Measurements from ENCODE around the gene ACVR1B.

Gene ACVR1B

DNA sequence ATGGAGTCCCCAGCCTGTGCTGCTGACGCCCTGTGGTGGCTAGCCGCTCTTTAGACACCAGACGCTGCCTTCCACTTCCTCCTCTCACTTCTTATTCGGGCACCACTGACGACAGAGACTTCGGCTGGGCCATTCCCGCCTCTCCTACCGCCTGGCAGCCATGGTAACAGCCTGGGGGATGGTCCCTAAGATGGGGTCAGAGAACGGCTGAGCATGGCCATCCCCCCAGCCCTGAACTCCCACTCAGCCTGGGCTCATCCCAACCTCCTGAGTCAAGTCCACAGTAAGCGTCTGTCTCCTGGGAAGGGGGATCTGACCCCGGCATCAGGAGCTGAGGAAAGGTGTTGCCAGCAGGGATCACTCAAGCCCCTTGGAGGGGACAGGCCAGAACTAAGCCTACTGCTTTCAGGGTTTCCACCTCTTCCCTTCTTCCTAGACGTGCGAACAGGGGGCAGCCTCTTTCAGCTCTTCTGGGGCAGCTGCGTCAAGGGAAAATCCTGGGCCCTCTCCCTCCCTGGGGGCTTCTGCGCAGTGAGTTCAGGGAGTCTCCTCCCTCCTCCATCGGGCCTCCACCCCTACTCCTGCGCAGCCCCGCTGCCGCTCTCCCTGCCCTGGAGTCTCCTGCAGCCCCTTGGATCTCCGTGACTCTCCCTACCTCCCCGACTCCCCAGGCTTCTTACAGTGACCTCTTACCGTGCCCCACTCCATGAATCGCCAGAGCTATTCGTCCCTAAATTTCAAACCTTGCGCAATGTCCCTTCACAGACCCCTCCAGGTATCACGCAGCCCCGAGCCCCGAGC, 54.6 kb downstream of the ACVR1B start:
- peak; percentile 91 to 93 for DNase-seq

DNA sequence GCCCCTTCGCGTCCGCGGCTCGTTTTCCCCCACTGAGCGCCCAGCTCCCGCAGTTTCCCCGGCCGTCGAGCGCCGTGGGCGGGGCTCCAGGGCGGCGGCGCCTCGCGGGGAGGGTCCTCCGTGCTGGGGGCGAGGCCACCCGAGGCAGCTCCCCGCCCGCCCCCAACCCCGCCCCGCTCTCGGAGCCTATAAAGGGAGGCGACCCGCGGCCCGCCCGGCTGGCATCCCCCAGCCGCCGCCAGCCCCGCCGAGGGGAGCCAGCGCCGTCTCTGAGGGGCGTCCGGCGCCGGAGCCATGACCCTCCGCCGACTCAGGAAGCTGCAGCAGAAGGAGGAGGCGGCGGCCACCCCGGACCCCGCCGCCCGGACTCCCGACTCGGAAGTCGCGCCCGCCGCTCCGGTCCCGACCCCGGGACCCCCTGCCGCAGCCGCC, 55.2 kb downstream of the ACVR1B start, which contains the start of gene TAMALIN:
TAMALIN (plus strand) TSS at position 221 of the 432 bp plus-strand sequence; CDS start at position 295, 74 bp downstream.
- DNase-seq = peak in 1 of 2 donors; percentile 32

GRCh38 chr12:52007158-52007921, 55.8 kb downstream of the ACVR1B start:
- peak; percentile 22 to 41 for DNase-seq

DNA sequence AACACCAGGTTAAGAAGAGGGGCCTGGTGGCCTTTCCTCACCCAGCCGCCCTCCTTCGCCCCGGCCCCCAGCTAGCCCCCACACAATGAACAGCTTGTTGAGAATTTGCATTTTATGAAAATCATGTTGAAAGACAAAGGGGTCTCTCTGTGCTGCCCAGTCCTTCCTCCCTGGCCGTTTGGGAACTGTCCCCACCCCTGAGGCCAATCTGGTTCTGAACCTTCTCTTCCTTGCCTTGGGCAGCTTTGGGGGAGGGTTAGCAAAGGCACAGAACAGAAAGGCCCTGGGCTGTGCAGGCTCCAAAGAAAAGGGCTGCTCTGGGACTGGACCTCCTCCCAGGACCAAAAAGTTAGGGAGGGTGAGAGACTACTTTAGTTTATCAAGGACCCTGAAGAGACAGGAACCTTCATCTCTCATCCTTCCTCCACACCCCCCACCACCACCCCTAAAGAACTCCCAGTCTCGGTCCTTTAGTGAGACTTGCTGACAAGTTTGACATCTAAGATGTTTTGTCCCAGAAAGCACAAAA, 56.5 kb downstream of the ACVR1B start:
- no peak for DNase-seq

GRCh38 chr12:52009081-52009751, 57.7 kb downstream of the ACVR1B start:
- no peak for DNase-seq

DNA sequence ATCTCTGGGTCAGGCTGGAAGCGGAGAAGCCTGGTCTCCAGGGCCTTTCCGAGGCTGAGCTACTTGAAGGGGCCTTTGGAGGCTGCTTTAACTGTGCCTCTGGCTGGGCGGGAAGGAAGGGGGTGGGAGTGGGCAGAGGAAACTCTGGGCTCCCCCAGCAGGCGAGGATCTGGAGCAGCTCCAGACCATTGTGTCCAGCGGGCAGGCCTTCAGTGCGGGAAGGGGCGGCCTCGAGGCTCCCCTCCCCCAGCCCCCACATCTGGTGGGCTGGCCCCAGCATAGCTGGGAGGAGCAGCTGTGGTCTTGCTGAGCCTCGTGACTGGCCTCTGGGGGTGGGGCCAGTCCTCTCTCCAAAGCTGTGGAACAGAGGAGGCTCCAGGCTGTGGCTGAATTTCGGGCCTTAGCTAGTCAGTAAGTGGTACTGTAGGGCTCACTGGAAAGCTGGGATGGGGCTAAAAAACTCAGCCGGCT, 58.7 kb downstream of the ACVR1B start:
- DNase-seq = peak in 1 of 2 donors; percentile 17

- no peak for DNase-seq
These were observed 59.4 kb downstream of the ACVR1B start for GRCh38 chr12:52010692-52011601.

- no peak for DNase-seq
These were observed 60.2 kb downstream of the ACVR1B start for GRCh38 chr12:52011602-52012214.

GRCh38 chr12:52013626-52014310, 62.3 kb downstream of the ACVR1B start:
- DNase-seq = no peak

GRCh38 chr12:52014567-52015530, 63.4 kb downstream of the ACVR1B start:
- no peak for DNase-seq

DNA sequence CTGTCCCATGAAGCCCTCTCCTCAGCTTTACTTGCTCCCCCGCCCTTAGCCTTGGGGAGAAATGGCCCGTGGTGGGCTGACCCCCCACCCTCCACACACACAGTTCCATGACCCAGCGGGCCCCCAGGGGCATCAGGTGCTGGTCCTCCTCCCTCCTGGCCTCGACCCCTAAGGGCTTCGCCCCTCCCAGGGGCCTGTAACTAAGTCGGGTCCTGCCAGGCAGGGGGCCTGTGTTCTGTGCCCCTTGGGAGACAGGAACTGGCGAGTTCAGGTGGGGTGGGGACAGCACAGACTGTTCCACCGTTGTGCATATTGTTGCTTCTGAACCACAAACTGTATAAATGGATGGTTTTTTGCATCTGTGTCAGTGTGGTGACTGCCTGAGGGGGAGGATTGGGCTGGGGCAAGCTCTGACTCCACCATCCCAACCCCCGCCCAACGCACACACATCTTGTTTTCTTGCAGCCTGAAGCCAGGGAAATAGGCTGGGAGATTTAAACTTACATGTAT, 64.1 kb downstream of the ACVR1B start:
- no peak for DNase-seq

DNA sequence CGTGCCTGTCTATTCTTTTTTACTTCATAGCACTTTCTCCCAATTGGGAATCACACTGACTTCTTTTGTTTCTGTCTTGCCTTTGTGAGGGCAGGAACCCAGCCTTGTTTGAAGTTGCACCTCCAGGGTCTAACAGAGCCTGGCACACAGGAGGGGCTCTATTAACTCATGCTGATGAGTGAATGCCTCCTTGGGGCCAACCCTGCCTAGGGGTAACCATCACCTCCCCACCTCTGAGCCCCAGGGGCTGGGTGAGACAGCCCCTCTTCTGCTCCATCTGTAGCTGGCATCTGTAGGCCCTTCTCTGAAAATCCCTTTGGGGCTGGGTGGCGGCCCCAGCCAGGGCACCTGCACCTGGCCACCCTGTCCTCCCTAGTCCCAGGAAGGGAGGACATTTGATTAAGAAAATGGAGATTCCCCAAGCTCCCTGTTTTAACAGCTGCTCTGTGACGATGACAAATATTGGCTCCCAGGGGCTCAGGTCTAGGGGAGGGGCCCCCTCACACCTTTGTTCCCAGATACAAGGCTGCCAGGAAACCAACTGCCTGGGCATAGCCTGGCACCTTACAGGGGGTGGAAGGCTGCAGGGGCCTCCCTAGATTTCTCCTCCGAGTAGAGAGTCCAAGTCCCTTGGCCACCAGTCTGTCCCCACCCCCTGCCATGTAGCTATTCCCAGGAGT, 67.1 kb downstream of the ACVR1B start:
- DNase-seq = no peak

GRCh38 chr12:52019113-52019770, 67.7 kb downstream of the ACVR1B start:
- no peak for DNase-seq

- peak; percentile 35 to 55 for DNase-seq
These were observed 69.2 kb downstream of the ACVR1B start for GRCh38 chr12:52020539-52021336.

GRCh38 chr12:52022841-52023181, 71.3 kb downstream of the ACVR1B start:
- no peak for DNase-seq

GRCh38 chr12:52023182-52023975, 71.9 kb downstream of the ACVR1B start:
- peak; percentile 72 to 86 for DNase-seq

Data from inflammatory macrophage (primary cell).